ENCODE results near the gene RDH8. TPM values are rescaled to one million over a fixed set of nuclear protein-coding genes. Genes with fewer than 3 reads are reported as not detected.

The RDH8 gene
- total and polyA plus RNA-seq, 2 experiments from 2014 or later: not detected

DNA sequence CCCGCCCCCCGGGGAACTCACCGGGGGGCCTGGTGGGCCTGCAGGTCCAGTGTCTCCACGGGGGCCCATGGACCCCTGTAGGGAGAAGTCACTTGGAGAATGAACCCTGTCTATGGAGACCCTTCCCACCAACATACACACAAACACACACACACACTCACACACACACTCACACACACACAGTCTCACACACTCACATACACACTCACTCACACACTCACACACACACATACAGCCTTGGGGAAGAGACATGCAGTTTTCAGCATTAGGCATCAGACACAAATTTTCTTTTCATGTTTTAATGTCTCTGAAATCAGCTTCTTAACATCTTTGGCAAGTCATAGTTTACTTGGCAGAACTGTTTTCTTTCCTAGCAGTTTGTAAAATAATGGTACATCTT is 46.0 kb upstream of the RDH8 start:
- WGBS (ENCODE audit: low lambda C conversion rate, missing lambda C conversion rate): 72% methylated on average over 3 of the region's 4 CpGs
- Histone ChIP-seq H3K4me2 (no peak overlapping the region), H3K27ac (no peak overlapping the region)

DNA sequence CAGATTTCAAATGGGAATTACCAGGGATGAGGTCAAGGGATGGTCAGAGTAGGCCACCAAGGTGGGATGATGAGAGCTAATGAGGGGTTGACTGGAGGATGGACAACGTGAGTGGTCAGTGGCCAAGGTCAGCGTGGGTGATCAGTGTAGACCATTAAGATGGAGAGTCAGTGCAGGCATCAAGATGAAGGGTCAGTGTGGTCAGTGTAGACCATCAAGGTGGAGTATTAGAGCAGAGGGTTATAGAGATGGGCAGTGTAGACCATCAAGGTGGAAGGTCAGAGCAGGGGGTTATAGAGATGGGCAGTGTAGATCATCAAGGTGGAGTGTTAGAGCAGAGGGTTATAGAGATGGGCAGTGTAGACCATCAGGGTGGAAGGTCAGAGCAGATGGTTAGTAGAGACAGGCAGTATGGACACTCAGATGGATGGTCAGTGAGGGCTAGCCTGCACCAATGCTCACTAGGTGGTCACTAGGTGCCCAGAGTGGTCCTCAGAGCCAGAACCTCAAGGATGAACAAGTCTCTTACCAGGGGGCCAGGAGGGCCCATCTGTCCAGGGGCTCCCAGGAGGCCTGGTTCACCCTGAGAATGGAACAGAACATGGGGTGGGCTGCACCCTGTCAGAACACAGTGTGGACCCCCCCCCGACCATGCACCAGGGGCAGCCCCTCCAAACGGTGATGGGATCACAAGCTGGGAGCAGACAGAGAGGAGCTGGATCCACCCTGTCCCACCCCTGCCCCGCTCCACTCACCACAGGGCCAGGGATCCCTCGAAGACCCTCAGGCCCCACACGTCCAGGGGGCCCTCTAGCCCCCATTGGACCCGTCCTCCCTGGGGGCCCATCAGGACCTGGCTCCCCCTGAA is 44.2 kb upstream of the RDH8 start:
- H3K4me2 ChIP-seq: no peak overlapping the region
- no peaks in the 10 kb centered on the region for H3K79me2 ChIP-seq
- no peak for DNase-seq (ENCODE audit: low spot score)
- TF ChIP-seq, protein P1, sequence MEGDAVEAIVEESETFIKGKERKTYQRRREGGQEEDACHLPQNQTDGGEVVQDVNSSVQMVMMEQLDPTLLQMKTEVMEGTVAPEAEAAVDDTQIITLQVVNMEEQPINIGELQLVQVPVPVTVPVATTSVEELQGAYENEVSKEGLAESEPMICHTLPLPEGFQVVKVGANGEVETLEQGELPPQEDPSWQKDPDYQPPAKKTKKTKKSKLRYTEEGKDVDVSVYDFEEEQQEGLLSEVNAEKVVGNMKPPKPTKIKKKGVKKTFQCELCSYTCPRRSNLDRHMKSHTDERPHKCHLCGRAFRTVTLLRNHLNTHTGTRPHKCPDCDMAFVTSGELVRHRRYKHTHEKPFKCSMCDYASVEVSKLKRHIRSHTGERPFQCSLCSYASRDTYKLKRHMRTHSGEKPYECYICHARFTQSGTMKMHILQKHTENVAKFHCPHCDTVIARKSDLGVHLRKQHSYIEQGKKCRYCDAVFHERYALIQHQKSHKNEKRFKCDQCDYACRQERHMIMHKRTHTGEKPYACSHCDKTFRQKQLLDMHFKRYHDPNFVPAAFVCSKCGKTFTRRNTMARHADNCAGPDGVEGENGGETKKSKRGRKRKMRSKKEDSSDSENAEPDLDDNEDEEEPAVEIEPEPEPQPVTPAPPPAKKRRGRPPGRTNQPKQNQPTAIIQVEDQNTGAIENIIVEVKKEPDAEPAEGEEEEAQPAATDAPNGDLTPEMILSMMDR (IDR thresholded peaks at IDR 0.05; ENCODE audit: poor library complexity): no peak
- no peak for TF ChIP-seq EZH2phosphoT487 (IDR thresholded peaks at IDR 0.05; ENCODE audit: low read depth, severe bottlenecking, unreplicated experiment)
- TF ChIP-seq EZH2 (IDR thresholded peaks at IDR 0.05; ENCODE audit: borderline replicate concordance): no peak
- no peaks in the 10 kb centered on the region for H3K4me1 ChIP-seq (ENCODE audit: insufficient read depth)
- WGBS (ENCODE audit: low lambda C conversion rate, missing lambda C conversion rate): 80% methylated on average over 7 of the region's 8 CpGs
- no peaks in the 10 kb centered on the region for H3K9me2 ChIP-seq (replicated peaks; ENCODE audit: insufficient read depth)
- H4K20me1 ChIP-seq (ENCODE audit: insufficient read depth, poor library complexity, severe bottlenecking): no peaks in the 10 kb centered on the region
- no peak overlapping the region for H3K4me3 ChIP-seq
- H3K27me3 ChIP-seq: peaks cover 46% of the 10 kb centered on the region
- no peak overlapping the region for H2AFZ ChIP-seq
- no peak overlapping the region for H3K27ac ChIP-seq
- no peaks in the 10 kb centered on the region for H3K36me3 ChIP-seq (replicated peaks; ENCODE audit: insufficient read depth, low read depth)
- H3K9me3 ChIP-seq (ENCODE audit: low read depth): no peaks in the 10 kb centered on the region

More for the DNA sequence above, 46.0 kb upstream of the RDH8 start:
- Histone ChIP-seq H3K9me3 (ENCODE audit: low read depth) (no peaks in the 10 kb centered on the region), H3K4me3 (no peak overlapping the region), H3K4me1 (ENCODE audit: insufficient read depth) (no peaks in the 10 kb centered on the region), H3K79me2 (no peaks in the 10 kb centered on the region), H3K27me3 (peaks cover 50% of the 10 kb centered on the region), H2AFZ (no peak overlapping the region), H4K20me1 (ENCODE audit: insufficient read depth, poor library complexity, severe bottlenecking) (no peaks in the 10 kb centered on the region), H3K9me2 (replicated peaks; ENCODE audit: insufficient read depth) (no peaks in the 10 kb centered on the region), H3K36me3 (replicated peaks; ENCODE audit: insufficient read depth, low read depth) (no peaks in the 10 kb centered on the region)
- TF ChIP-seq EZH2 (IDR thresholded peaks at IDR 0.05; ENCODE audit: borderline replicate concordance) (no peak), EZH2phosphoT487 (IDR thresholded peaks at IDR 0.05; ENCODE audit: low read depth, severe bottlenecking, unreplicated experiment) (no peak)
- TF ChIP-seq, protein P1 (IDR thresholded peaks at IDR 0.05; ENCODE audit: poor library complexity): no peak
- no peak for DNase-seq (ENCODE audit: low spot score)

DNA sequence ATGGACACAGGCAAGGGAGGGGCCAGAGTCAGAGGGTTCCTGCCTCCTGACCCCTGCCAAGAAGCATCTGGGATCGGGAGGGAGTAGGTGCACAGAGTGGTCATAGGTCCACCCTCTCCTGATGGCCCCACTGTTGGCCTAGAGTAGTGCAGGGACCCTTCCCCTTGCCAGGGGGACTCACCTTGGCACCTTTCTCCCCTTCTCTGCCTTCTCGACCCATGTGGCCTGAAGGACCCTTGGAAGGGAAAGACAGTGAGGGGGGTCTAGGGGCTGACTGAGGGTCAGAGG is 43.7 kb upstream of the RDH8 start:
- Histone ChIP-seq H4K20me1 (ENCODE audit: insufficient read depth, poor library complexity, severe bottlenecking) (no peaks in the 10 kb centered on the region), H3K36me3 (replicated peaks; ENCODE audit: insufficient read depth, low read depth) (no peaks in the 10 kb centered on the region), H3K27ac (no peak overlapping the region), H3K9me3 (ENCODE audit: low read depth) (no peaks in the 10 kb centered on the region), H3K4me1 (ENCODE audit: insufficient read depth) (no peaks in the 10 kb centered on the region), H2AFZ (no peak overlapping the region), H3K4me3 (no peak overlapping the region), H3K4me2 (no peak overlapping the region), H3K27me3 (peaks cover 41% of the 10 kb centered on the region), H3K79me2 (no peaks in the 10 kb centered on the region), H3K9me2 (replicated peaks; ENCODE audit: insufficient read depth) (no peaks in the 10 kb centered on the region)
- TF ChIP-seq EZH2 (IDR thresholded peaks at IDR 0.05; ENCODE audit: borderline replicate concordance) (no peak), EZH2phosphoT487 (IDR thresholded peaks at IDR 0.05; ENCODE audit: low read depth, severe bottlenecking, unreplicated experiment) (no peak)
- TF ChIP-seq, protein P1 (IDR thresholded peaks at IDR 0.05; ENCODE audit: poor library complexity): no peak
- WGBS (ENCODE audit: low lambda C conversion rate, missing lambda C conversion rate): 87% methylated on average over 2 of the region's 2 CpGs
- no peak for DNase-seq (ENCODE audit: low spot score)
